Rectal smooth muscle tissue (tissue), 1 donor: Measurements from ENCODE around the gene DCDC2.
"Not testable (repeated sequence)": the region's sequence is repeated elsewhere in the genome, so short reads cannot be mapped to it uniquely, and the experiment has no call there.

Experiments used
- H3K27ac ChIP-seq: one replicate; pipeline ENCODE4 v1.7.0; 2013; ENCODE audit warnings: low read depth, low read length, inconsistent platforms
- H3K27me3 ChIP-seq: one replicate; pipeline ENCODE4 v1.7.0; 2013; ENCODE audit warnings: low read length; ENCODE audit not compliant: control insufficient read depth, insufficient read depth
- H3K36me3 ChIP-seq: one replicate; pipeline ENCODE4 v1.7.0; 2013; ENCODE audit warnings: low read length; ENCODE audit not compliant: control insufficient read depth, insufficient read depth
- H3K4me1 ChIP-seq: one replicate; pipeline ENCODE4 v1.7.0; 2013; ENCODE audit warnings: low read length; ENCODE audit not compliant: control insufficient read depth, insufficient read depth
- H3K4me3 ChIP-seq: one replicate; pipeline ENCODE4 v1.7.0; 2013; ENCODE audit warnings: low read length
- H3K9ac ChIP-seq: one replicate; pipeline ENCODE4 v1.7.0; 2013; ENCODE audit warnings: low read length

Gene DCDC2

GRCh38 chr6:24330137-24330732 is 27.6 kb downstream of the DCDC2 start:
- Histone ChIP-seq H3K9ac (no peak overlapping the region), H3K36me3 (no peaks in the 10 kb centered on the region), H3K27ac (no peak overlapping the region), H3K4me1 (no peaks in the 10 kb centered on the region), H3K27me3 (no peaks in the 10 kb centered on the region), H3K4me3 (no peak overlapping the region)

- H3K9ac ChIP-seq = no peak overlapping the region
- H3K27me3 ChIP-seq = no peaks in the 10 kb centered on the region
- no peaks in the 10 kb centered on the region for H3K36me3 ChIP-seq
- no peaks in the 10 kb centered on the region for H3K4me1 ChIP-seq
- H3K4me3 ChIP-seq = no peak overlapping the region
- no peak overlapping the region for H3K27ac ChIP-seq
These were observed 28.4 kb downstream of the DCDC2 start for GRCh38 chr6:24329451-24329850.

GRCh38 chr6:24329022-24329421 is 28.8 kb downstream of the DCDC2 start:
- Histone ChIP-seq H3K36me3 (no peaks in the 10 kb centered on the region), H3K27me3 (no peaks in the 10 kb centered on the region), H3K27ac (no peak overlapping the region), H3K4me1 (no peaks in the 10 kb centered on the region), H3K4me3 (no peak overlapping the region), H3K9ac (no peak overlapping the region)

GRCh38 chr6:24327756-24328155 is 30.1 kb downstream of the DCDC2 start:
- Histone ChIP-seq H3K9ac (no peak overlapping the region), H3K27ac (no peak overlapping the region), H3K36me3 (no peaks in the 10 kb centered on the region), H3K4me1 (no peaks in the 10 kb centered on the region), H3K4me3 (no peak overlapping the region), H3K27me3 (no peaks in the 10 kb centered on the region)

- no peaks in the 10 kb centered on the region for H3K36me3 ChIP-seq
- no peaks in the 10 kb centered on the region for H3K27me3 ChIP-seq
- H3K27ac ChIP-seq = no peak overlapping the region
- no peak overlapping the region for H3K4me3 ChIP-seq
- no peaks in the 10 kb centered on the region for H3K4me1 ChIP-seq
- no peak overlapping the region for H3K9ac ChIP-seq
These were observed 31.9 kb downstream of the DCDC2 start for GRCh38 chr6:24325978-24326377.

GRCh38 chr6:24324617-24325016 is 33.2 kb downstream of the DCDC2 start:
- H3K27me3 ChIP-seq = no peaks in the 10 kb centered on the region
- H3K27ac ChIP-seq = no peak overlapping the region

GRCh38 chr6:24323632-24324337 is 34.1 kb downstream of the DCDC2 start:
- Histone ChIP-seq H3K9ac (no peak overlapping the region), H3K27ac (no peak overlapping the region), H3K36me3 (no peaks in the 10 kb centered on the region), H3K4me3 (no peak overlapping the region), H3K27me3 (no peaks in the 10 kb centered on the region), H3K4me1 (no peaks in the 10 kb centered on the region)

More at GRCh38 chr6:24324617-24325016, 33.2 kb downstream of the DCDC2 start:
- Histone ChIP-seq H3K9ac (no peak overlapping the region), H3K36me3 (no peaks in the 10 kb centered on the region), H3K4me1 (no peaks in the 10 kb centered on the region), H3K4me3 (no peak overlapping the region)

GRCh38 chr6:24322924-24323323 is 34.9 kb downstream of the DCDC2 start:
- no peaks in the 10 kb centered on the region for H3K27me3 ChIP-seq
- no peaks in the 10 kb centered on the region for H3K36me3 ChIP-seq
- no peak overlapping the region for H3K27ac ChIP-seq
- no peak overlapping the region for H3K4me3 ChIP-seq
- H3K4me1 ChIP-seq = no peaks in the 10 kb centered on the region
- H3K9ac ChIP-seq = no peak overlapping the region

GRCh38 chr6:24322446-24322845 is 35.4 kb downstream of the DCDC2 start:
- H3K4me3 ChIP-seq, H3K9ac ChIP-seq, H3K27ac ChIP-seq, H3K36me3 ChIP-seq, H3K4me1 ChIP-seq, H3K27me3 ChIP-seq: not testable (repeated sequence)

GRCh38 chr6:24321538-24322162 is 36.2 kb downstream of the DCDC2 start:
- Histone ChIP-seq H3K4me1 (no peaks in the 10 kb centered on the region), H3K27ac (no peak overlapping the region), H3K9ac (no peak overlapping the region), H3K27me3 (no peaks in the 10 kb centered on the region), H3K36me3 (no peaks in the 10 kb centered on the region), H3K4me3 (no peak overlapping the region)

- no peak overlapping the region for H3K9ac ChIP-seq
- no peak overlapping the region for H3K27ac ChIP-seq
- no peaks in the 10 kb centered on the region for H3K4me1 ChIP-seq
- no peak overlapping the region for H3K4me3 ChIP-seq
- H3K27me3 ChIP-seq = no peaks in the 10 kb centered on the region
- H3K36me3 ChIP-seq = no peaks in the 10 kb centered on the region
These were observed 44.4 kb downstream of the DCDC2 start for GRCh38 chr6:24313251-24314141.

GRCh38 chr6:24311775-24312174 is 46.1 kb downstream of the DCDC2 start:
- H3K4me1 ChIP-seq, H3K9ac ChIP-seq, H3K36me3 ChIP-seq, H3K27me3 ChIP-seq, H3K4me3 ChIP-seq, H3K27ac ChIP-seq: not testable (repeated sequence)
